D721Med (cell line): ENCODE measurements around the gene TMEM131L.

Source experiments
- DNase-seq: peaks from one replicate; pipeline ENCODE4 v3.0.0; 2011; ENCODE audit warnings: low spot score; ENCODE audit not compliant: insufficient read length
- FAIRE-seq: peaks from 2 replicates; lab custom pipeline; 2011; peaks lifted over from hg19 to GRCh38; lab: Jason Lieb, UNC
- CTCF ChIP-seq: IDR thresholded peaks from 2 replicates; pipeline ENCODE4 v1.5.1; 2012; ENCODE audit warnings: mild to moderate bottlenecking, control low read depth; ENCODE audit not compliant: insufficient read depth; ENCODE audit errors: missing control alignments

Gene TMEM131L

GRCh38 chr4:153571006-153571545, 104.9 kb downstream of the TMEM131L start:
- DNase-seq (no peak), FAIRE-seq (no peak)

GRCh38 chr4:153572609-153573008, 106.4 kb downstream of the TMEM131L start:
- FAIRE-seq (no peak), DNase-seq (no peak)
- TF ChIP-seq CTCF = no peak

More at GRCh38 chr4:153571006-153571545, 104.9 kb downstream of the TMEM131L start:
- no peak for TF ChIP-seq CTCF

- TF ChIP-seq CTCF = no peak
- FAIRE-seq (no peak), DNase-seq (no peak)
These were observed 107.1 kb downstream of the TMEM131L start for GRCh38 chr4:153573221-153573620.

GRCh38 chr4:153573881-153574802, 108.0 kb downstream of the TMEM131L start:
- DNase-seq (no peak), FAIRE-seq (peak; percentile 70)
- TF ChIP-seq CTCF = peak; percentile 81

- DNase-seq = no peak
These were observed 110.2 kb downstream of the TMEM131L start for GRCh38 chr4:153576443-153576774.

GRCh38 chr4:153577053-153577452, 110.9 kb downstream of the TMEM131L start:
- FAIRE-seq (no peak), DNase-seq (no peak)
- TF ChIP-seq CTCF = no peak

More at GRCh38 chr4:153576443-153576774, 110.2 kb downstream of the TMEM131L start:
- FAIRE-seq = no peak
- no peak for TF ChIP-seq CTCF

- DNase-seq = no peak
- TF ChIP-seq CTCF = no peak
- FAIRE-seq = no peak
These were observed 113.2 kb downstream of the TMEM131L start for GRCh38 chr4:153579410-153579809.
